Upper lobe of left lung (tissue), 4 donors: ENCODE data around the gene EEF1A2.

Experiments used
- EP300 ChIP-seq, 4 donors: sonication (generic); formaldehyde crosslinking; IDR thresholded peaks; one replicate each; pipeline ENCODE4 v1.5.1; 2017; ENCODE audit warnings: antibody characterized with exemption in 4 of 4, control low read depth in 2 of 4
- POLR2A ChIP-seq, 4 donors: fragments of 450-650 bp; IDR thresholded peaks; one replicate each; pipeline ENCODE4 v1.5.1; 2016 to 2017; ENCODE audit warnings: antibody characterized with exemption in 4 of 4, mild to moderate bottlenecking in 2 of 4
- POLR2AphosphoS5 ChIP-seq, 2 donors: sonication (generic); formaldehyde crosslinking; IDR thresholded peaks; one replicate each; pipeline ENCODE4 v1.5.1; 2017; ENCODE audit warnings: antibody characterized with exemption in 2 of 2
- TF ChIP-seq, protein P1 (sequence below), 6 experiments: fragments of 450-650 bp in 4 of 6; fragments of 200-600 bp in 2 of 6; sonication (generic) in 2 of 6; IDR thresholded peaks; one replicate each; pipeline ENCODE4 v1.5.1; 2016 to 2019; ENCODE audit warnings: antibody characterized with exemption in 6 of 6

DNA sequence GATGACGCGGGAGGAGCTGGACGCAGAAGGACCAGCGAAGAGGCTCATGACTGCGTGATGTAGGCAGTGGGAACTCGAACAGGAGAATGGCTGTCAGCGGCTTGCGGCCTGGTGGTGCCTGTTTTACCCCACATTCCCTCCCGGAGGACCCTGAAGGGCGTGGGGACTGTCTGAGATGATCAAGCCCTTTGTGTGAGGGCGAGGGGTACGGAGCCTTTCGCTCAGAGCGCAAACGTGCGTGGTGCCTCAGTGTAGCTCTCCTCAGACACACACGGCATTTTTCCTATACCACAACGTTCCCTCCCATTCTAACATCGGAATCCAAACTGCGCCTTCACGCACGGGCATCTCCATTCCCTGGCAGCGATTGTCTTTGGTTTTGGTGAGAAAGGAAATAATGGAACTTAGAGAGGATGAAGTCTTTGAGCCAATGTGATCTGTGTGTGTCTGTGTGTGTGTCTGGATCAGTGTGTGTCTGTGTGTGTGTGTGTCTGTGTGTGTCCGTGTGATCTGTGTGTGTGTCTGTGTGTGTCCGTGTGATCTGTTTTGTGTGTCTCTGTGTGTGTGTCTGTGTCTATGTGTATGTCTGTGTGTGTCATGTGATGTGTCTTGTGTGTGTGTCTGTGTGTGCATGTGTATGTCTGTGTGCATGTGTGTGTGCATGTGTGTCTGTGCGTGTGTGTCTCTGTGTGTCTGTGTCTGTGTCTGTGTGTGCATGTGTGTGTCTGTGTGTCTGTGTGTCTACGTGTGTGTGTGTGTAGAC is 33.0 kb upstream of the EEF1A2 start:
- TF ChIP-seq, protein P1, sequence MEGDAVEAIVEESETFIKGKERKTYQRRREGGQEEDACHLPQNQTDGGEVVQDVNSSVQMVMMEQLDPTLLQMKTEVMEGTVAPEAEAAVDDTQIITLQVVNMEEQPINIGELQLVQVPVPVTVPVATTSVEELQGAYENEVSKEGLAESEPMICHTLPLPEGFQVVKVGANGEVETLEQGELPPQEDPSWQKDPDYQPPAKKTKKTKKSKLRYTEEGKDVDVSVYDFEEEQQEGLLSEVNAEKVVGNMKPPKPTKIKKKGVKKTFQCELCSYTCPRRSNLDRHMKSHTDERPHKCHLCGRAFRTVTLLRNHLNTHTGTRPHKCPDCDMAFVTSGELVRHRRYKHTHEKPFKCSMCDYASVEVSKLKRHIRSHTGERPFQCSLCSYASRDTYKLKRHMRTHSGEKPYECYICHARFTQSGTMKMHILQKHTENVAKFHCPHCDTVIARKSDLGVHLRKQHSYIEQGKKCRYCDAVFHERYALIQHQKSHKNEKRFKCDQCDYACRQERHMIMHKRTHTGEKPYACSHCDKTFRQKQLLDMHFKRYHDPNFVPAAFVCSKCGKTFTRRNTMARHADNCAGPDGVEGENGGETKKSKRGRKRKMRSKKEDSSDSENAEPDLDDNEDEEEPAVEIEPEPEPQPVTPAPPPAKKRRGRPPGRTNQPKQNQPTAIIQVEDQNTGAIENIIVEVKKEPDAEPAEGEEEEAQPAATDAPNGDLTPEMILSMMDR (IDR thresholded peaks at IDR 0.05), result no peak
- TF ChIP-seq POLR2A (IDR thresholded peaks at IDR 0.05) (no peak), POLR2AphosphoS5 (IDR thresholded peaks at IDR 0.05) (no peak), EP300 (IDR thresholded peaks at IDR 0.05) (no peak)
